IPS-18c (cell line): ENCODE data around the gene HEMGN.
"Not testable (repeated sequence)": the region's sequence is repeated elsewhere in the genome, so short reads cannot be mapped to it uniquely, and the experiment has no call there.

Experiments used
- H3K4me3 ChIP-seq: 2 replicates; pipeline ENCODE4 v1.7.0; 2013; ENCODE audit warnings: low read depth, mild to moderate bottlenecking, low read length, moderate library complexity; ENCODE audit not compliant: insufficient read depth
- H3K9me3 ChIP-seq: one replicate; pipeline ENCODE4 v1.6.1; 2013; ENCODE audit warnings: mild to moderate bottlenecking, low read length, moderate library complexity; ENCODE audit not compliant: control insufficient read depth, insufficient read depth

HEMGN gene

GRCh38 chr9:97938081-97938644 is at the start of gene HEMGN:
Gene HEMGN (minus strand): TSS chr9:97938172. CDS start chr9:97938136, 36 bp downstream.
- Histone ChIP-seq H3K9me3 (no peaks in the 10 kb centered on the region), H3K4me3 (no peak within 1 kb of the TSS)

GRCh38 chr9:97987487-97987886 is 49.5 kb upstream of the HEMGN start:
- peaks cover 4% of the 10 kb centered on the region for H3K9me3 ChIP-seq
- no peak overlapping the region for H3K4me3 ChIP-seq

DNA sequence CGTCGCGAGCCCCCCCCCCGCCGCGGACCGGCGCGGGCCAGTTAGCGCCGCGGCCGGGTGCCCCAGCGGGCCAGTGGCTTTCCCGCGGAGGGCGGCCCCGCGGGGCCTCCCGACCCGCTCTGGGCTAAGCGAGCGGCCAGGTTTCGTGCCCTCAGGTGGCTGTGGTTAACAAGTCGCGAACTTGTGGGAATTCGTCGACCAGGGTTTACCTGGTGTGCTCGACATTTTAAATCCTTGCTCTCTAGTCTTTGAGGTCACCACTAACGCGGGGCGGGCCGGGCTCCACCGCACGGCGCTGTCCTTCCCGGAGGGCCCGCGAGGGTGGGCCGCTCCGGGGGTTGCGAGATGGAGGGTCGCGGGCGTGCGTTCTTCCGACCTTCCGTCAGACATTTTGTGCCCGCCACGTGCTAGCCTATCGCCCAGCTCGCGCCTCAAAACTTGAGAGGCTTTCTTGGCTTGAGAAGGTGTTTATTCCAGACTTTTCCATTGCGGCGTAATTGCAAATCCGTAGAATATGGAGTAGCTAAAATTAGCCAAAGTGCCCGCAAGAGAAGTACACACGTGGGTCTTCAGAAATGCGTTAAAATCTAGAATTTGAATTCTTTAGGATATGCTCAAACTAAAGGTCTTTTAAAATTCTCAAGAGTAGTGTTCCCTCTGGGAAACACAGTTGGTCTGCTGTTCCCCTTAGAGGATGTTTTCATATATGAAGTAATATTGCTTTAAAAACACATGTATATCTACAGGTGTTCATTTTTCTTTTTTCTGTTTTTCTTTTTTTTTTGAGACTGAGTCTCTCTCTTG is 47.3 kb upstream of the HEMGN start:
- Histone ChIP-seq H3K9me3 (peaks cover 4% of the 10 kb centered on the region), H3K4me3 (peak overlapping the region; percentile 81)

DNA sequence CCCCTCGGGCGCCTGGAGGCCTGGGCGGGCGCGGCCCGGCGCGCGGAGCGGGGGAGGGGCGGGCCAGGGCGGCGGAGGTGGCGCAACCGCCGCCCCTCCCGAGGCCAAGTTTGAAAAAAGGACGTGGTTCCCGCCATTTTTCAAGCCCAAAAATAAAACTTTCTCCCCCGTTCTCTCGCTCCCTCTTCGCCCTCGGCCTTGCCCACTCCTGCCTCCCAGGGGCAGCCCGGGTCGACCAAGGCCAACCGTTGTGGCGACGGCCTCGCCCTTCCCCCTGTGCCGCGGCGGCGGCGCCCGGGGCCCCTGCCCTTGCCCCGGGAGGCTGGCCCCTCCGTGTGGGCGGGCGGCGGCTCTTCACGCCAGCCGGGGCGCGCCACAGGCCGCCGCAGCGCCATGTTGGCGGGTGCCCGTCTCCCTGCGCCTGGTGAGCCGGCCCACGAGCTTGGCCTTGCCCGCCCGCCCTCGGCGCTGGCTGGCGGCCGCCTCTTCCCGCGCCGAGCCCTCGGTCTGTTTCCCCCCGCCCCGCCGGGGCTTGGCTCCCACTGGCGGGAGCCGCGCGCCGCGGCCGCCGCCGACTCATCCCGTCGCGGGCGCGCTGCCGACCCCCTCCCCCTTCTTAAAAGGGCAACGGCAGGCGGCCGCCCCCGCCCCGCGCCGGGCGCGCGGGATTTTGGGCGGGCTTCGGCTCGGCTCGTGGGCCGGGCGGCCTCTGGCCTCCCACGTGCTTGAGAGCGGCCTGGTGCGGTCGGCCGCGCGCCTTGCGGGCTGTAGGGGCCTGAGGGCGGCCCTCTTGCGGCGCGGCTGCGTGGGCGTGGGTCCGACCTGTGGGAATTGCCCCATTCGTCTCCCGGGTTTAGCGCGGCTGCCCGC is 46.5 kb upstream of the HEMGN start:
- Histone ChIP-seq H3K4me3 (peak overlapping the region; percentile 81), H3K9me3 (peaks cover 4% of the 10 kb centered on the region)

DNA sequence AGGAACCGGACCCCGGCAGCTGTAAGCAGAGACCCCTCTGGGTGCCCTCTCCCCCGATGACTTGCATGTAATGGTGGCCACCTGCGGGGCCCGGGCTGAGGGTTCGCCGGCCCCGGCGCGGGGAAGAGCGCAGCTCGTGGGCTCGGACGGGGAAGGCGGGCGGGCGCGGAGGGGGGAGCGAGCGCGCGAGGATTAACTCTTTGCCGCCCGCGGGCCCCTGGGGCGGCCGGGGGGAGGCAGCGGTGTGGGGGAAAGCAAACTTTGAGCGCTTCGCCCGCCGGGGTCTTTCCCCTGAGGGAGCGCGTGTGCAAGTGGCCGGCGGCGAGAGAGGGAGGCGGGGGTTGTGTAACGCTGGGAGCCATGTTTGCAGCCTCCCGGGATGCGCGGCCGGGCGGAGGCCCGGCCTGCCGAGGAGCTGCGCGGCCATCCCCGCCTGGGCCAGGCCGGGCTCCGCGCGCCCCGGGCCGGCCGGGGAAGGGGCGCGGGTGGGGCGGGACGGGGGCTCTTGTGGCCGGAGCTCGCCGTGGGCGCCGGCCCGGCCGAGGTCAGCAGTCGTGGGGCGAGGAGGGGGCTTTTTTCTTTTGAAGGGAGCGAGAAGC is 45.7 kb upstream of the HEMGN start:
- Histone ChIP-seq H3K9me3 (peaks cover 4% of the 10 kb centered on the region), H3K4me3 (peak overlapping the region; percentile 81)

- H3K9me3 ChIP-seq: peaks cover 4% of the 10 kb centered on the region
- H3K4me3 ChIP-seq: peak within 1 kb of the TSS; percentile 81
These were observed 45.0 kb upstream of the HEMGN start, which contains the start of gene ANP32B for GRCh38 chr9:97982683-97983588. Gene ANP32B (plus strand): TSS chr9:97983341. CDS start chr9:97983556, 215 bp downstream.

DNA sequence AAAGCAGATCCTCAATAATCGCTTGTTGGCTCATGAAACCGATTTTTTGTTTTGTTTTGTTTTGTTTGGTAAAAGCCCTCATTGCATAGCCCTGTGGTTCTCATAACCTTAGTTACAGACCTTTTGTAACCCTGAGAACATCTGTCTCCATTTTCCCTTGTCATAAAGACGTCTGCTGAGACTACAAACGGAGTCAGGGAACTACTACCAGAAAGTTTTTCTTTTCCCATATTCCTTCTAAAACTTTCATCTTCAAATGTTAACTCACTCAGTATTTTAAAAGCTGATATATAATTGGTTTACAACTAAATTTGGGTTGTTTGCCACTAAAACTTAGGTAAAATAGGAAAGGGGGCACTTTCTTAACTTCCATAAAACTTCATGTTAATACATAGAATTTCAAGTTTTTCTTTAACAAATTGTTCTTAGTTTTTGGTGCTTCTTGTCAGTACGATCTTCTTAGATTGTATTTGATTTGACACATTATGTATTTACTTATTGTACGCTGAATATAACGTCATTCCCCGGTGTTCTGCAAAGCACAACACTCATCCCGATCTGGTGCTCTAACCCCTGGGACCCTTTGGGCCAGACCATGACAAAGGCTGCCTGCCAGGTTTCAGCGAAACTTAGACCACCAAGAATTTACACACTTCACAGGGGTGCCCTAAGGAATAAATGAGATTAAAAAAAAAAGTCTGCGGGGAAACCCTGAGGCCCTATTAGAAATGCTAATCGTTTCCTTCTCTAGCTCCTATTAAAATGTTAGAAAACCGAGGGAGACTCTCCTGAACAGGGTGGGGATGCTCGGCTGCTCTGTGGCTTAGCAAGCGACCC is 44.1 kb upstream of the HEMGN start:
- H3K9me3 ChIP-seq: peaks cover 4% of the 10 kb centered on the region
- H3K4me3 ChIP-seq: peak overlapping the region; percentile 81; the same call in 1 of the 2 replicates

GRCh38 chr9:97980918-97981845 is 43.2 kb upstream of the HEMGN start:
- H3K4me3 ChIP-seq: no peak overlapping the region
- H3K9me3 ChIP-seq: peaks cover 4% of the 10 kb centered on the region

DNA sequence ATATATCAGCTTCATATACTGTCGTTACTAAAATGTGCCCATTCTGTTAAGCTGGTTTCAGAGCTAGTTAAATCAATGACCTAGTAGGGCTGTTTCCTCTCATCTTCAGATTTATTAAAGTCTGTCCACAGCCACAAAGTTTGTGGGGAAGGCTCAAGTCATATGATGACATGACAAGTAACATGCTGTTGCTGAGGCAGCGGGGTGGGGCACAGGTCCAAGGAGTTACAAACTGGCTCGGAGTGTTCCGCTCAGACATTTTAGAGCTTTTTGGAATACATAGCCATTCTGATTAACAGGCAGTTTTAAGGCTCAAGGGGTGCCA is 42.5 kb upstream of the HEMGN start:
- H3K4me3 ChIP-seq: no peak overlapping the region
- peaks cover 2% of the 10 kb centered on the region for H3K9me3 ChIP-seq

DNA sequence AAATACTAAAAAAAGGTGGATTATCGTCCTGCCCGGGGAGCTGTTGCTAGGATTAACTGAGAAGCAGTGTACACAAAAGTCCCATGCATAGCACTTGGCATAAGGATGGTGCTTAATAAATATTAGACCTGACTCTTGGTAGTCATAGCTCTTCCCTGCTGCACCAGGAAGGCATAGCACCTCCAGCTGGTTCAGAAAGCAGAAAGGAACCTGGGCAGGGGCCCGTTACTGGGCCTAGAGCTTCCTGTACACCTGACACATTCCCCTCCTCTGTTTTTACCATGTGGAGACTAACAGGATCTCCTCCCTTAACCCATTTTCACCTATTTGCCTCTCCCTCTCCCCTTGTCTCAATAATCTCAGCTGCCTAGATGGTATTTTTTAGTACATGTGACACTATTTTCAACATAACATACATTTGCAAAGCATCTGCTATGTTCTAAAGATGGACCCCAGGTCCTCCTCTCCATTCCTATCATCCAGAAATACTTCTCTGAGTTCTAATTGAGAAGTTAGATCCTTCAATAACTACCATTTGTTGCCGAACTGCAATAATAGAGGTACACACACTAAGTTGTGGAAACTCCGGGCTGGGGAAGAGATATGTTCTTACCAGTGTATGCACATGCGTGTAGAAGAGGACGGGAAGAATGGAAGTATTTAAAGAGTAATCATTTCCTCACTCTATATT is 42.0 kb upstream of the HEMGN start:
- Histone ChIP-seq H3K4me3 (no peak overlapping the region), H3K9me3 (peaks cover 2% of the 10 kb centered on the region)

DNA sequence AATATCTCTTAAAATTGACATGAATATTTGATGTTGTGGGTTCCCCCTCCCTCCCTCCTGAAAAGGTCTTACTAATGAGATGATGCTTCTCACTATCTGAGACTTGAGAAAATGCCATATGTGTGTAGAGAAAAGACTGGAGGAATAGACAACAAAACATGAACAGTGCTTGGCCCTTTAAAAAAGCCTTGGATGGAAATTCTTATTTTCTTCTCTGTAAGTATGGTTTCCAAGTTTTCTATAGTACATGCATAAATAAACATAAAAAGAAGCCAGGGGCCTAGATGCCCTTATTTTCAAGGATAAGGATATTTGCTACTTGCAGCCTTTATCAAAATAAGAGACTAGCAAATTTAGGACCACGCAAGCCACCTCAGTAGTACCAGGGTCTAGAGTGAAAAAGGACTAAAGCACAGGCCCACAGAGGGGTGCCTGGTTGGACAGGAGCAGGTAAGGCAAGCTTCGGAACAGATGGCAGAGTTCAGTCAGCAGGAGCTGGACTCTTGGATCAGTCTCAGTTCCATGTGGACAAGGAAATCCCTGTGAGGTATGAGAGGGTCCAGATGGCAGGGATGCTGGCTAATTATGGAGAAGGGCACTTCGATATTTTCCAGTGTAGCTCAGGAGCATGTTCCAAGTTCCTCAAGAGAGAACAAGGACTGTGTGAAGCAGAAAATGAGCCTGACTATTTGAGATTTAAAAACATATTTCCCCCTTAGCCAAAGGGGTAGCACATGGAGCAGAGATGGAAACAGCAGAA is 40.6 kb upstream of the HEMGN start:
- no peak overlapping the region for H3K4me3 ChIP-seq
- peaks cover 2% of the 10 kb centered on the region for H3K9me3 ChIP-seq

GRCh38 chr9:97976633-97977032 is 38.7 kb upstream of the HEMGN start:
- H3K4me3 ChIP-seq, H3K9me3 ChIP-seq: not testable (repeated sequence)

DNA sequence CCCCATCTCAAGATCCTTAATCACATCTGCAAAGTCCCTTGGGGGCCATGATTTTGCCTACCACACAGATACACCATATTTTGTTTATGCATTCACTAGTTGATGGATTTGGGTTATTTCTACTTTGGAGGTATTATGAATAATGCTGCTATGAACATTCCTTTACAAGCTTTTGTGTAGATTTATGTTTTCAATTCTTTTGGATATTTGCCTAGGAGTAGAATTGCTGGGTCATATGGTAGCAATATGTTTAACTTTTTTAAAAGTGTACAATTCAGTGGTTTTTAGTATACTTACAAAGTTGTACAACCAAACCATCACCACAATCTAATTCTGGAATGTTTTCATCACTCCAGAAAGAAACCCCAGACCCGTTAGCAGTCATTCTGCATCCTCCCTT is 37.4 kb upstream of the HEMGN start:
- no peak overlapping the region for H3K4me3 ChIP-seq
- peaks cover 2% of the 10 kb centered on the region for H3K9me3 ChIP-seq

GRCh38 chr9:97972753-97973152 is 34.8 kb upstream of the HEMGN start:
- H3K4me3 ChIP-seq: no peak overlapping the region
- H3K9me3 ChIP-seq: peaks cover 2% of the 10 kb centered on the region
